Bronchial epithelial cell (primary cell): ENCODE results near the gene ZNF423. TPM values are rescaled to one million over a fixed set of nuclear protein-coding genes. Genes with fewer than 3 reads are reported as not detected.

ENCODE experiments used
- DNase-seq: peaks from one replicate; pipeline ENCODE4 v3.0.0-alpha.2; 2010; ENCODE audit warnings: low read depth
- FAIRE-seq: peaks from 2 replicates; lab custom pipeline; 2011; peaks lifted over from hg19 to GRCh38; lab: Jason Lieb, UNC
- H3K27me3 ChIP-seq: 2 replicates; pipeline ENCODE4 v1.5.1; 2011; ENCODE audit warnings: low read length; ENCODE audit not compliant: control insufficient read depth, insufficient read depth
- H3K36me3 ChIP-seq: 2 replicates; pipeline ENCODE4 v1.5.1; 2011; ENCODE audit warnings: low read length; ENCODE audit not compliant: control insufficient read depth, insufficient read depth
- H3K4me3 ChIP-seq: 2 replicates; pipeline ENCODE4 v1.5.1; 2011; ENCODE audit warnings: mild to moderate bottlenecking, low read depth, low read length, control low read depth
- total RNA-seq: library from RNA; depleted of rRNA; stranded (reverse); fragments of >200 nt; gene quantifications from 2 replicates; pipeline ENCODE4 v1.2.1, GENCODE V29; 2014
- TF ChIP-seq, protein P1 (sequence below): IDR thresholded peaks from 2 replicates; pipeline ENCODE4 v1.5.1; 2011; ENCODE audit warnings: mild to moderate bottlenecking, moderate library complexity, low read length, control low read depth, inconsistent platforms; ENCODE audit not compliant: insufficient read depth, severe bottlenecking

Gene ZNF423
- total RNA-seq, 1 donor from 2014 or later, result under 0.01 TPM

DNA sequence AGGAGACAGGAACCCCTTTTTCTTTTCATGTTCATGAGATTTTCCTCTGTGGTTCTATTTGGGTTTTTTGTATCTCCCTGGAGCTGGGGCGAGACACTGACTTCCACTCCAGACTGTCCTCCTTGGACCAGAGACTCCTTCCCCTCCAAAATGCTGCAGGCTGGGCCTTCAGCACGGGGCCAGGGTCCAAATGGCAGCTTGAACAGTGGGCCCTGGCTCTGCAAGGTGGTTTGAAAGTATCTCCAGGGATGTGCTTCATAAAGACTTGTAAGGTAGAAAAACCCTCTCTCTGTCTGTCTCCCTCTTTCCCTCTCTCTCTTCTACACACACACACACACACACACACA is 236.1 kb downstream of the ZNF423 start:
- no peak overlapping the region for H3K4me3 ChIP-seq
- TF ChIP-seq, protein P1, sequence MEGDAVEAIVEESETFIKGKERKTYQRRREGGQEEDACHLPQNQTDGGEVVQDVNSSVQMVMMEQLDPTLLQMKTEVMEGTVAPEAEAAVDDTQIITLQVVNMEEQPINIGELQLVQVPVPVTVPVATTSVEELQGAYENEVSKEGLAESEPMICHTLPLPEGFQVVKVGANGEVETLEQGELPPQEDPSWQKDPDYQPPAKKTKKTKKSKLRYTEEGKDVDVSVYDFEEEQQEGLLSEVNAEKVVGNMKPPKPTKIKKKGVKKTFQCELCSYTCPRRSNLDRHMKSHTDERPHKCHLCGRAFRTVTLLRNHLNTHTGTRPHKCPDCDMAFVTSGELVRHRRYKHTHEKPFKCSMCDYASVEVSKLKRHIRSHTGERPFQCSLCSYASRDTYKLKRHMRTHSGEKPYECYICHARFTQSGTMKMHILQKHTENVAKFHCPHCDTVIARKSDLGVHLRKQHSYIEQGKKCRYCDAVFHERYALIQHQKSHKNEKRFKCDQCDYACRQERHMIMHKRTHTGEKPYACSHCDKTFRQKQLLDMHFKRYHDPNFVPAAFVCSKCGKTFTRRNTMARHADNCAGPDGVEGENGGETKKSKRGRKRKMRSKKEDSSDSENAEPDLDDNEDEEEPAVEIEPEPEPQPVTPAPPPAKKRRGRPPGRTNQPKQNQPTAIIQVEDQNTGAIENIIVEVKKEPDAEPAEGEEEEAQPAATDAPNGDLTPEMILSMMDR, result no peak
- FAIRE-seq (peak; percentile 23), DNase-seq (no peak)
- no peaks in the 10 kb centered on the region for H3K36me3 ChIP-seq
- H3K27me3 ChIP-seq, result no peaks in the 10 kb centered on the region

DNA sequence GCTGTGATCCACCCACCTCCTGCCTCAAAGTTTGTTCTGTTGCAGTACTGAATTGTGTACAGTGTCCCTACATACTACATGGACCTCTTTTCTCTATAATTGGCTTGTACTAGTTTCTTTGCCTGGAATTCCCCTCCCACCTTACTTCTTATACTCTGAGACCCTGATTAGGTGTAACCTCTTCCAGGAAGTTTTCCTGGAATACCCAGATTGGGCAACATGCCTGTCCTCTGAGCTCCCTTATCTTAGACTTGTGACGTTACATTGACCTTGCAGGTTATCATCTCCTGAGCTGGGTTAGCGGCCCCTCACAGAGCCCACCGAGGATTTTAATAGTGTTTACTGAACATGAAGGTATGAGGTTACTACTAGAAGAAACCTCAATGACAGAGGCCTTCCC is 237.0 kb downstream of the ZNF423 start:
- no peak for FAIRE-seq
- Histone ChIP-seq H3K4me3 (no peak overlapping the region), H3K36me3 (no peaks in the 10 kb centered on the region), H3K27me3 (no peaks in the 10 kb centered on the region)
- TF ChIP-seq, protein P1, result no peak
- DNase-seq, result no peak

DNA sequence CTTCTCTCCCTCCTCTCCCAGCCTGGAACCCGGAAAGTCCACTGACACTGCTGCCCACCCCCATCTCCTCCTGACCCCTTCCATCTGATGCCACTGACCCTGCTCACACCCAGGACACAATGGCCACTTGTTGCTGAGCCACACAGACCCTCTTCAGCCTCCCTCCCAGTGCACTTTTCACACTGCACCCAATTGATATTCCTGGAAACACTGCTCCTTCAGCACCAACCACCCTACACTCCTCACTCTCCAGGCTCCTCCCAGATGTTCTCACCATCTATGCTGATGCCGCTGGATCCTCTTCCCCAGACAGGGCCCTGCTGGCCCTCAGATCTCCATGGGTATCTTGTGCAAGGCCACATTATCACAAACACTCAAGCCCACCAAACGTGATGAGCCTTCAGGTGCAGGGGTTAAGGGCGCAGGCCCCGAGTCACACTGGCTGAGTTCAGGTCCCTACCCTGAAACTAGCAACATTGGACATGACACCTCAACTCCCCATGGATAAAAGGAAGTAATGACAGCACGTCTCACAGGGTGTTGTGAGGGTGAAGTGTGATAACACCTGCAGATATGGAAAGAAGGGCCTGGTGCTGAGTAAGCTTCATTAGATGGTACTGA is 238.1 kb downstream of the ZNF423 start:
- DNase-seq (no peak), FAIRE-seq (no peak)
- Histone ChIP-seq H3K36me3 (no peaks in the 10 kb centered on the region), H3K27me3 (no peaks in the 10 kb centered on the region), H3K4me3 (no peak overlapping the region)
- TF ChIP-seq, protein P1, result no peak

DNA sequence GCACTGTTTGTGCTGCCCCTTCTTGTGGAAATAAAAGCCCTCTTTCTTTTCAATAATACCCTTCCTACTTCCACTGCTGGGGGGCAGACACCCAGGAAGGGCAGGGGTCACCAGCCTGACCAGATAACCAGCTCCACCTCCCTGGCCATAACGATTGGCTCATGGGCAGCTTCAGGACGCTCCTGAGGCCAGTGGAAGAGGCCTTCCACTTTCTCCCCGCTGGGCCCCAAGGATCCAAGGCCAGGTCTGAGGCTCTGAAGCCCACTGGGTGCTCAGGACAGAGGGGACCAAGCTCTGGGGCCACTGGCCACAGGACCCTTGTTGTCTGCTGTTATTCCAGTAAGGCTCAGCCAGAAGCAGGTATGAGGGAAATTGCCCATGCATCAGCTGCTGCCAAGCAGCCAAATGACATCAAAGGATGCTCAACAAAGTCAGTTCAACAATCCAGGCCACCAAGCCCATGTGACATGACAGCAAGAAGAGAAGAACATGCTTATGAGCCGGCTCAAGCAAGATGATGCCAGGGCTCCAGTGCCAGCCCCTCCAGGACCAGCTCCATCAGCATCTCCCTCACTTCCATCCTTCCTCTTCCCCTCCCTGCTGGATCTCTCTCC is 238.8 kb downstream of the ZNF423 start:
- Histone ChIP-seq H3K4me3 (no peak overlapping the region), H3K27me3 (no peaks in the 10 kb centered on the region), H3K36me3 (no peaks in the 10 kb centered on the region)
- TF ChIP-seq, protein P1, result no peak
- DNase-seq, result no peak
- no peak for FAIRE-seq

DNA sequence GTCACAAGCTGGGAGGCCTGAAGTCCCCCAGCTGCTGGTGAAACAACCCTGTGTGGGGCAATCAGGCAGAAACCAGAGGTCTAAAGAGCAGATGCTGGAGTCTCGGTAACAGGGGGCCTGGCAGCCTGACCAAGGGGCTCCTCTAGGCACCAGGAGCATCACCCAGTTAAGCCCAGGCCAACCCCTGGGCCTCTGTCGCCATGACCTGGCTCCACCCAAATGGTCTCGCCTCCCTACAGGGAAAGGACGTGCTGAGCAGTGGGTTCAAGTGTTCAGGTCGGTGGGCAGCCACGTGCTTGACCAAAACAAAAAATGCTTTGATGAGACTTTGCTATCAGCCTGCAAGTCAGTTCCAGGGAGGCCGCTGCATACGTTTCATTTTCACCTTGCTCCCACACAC is 240.3 kb downstream of the ZNF423 start:
- TF ChIP-seq, protein P1, result no peak
- H3K4me3 ChIP-seq, result no peak overlapping the region

More for the DNA sequence above, 240.3 kb downstream of the ZNF423 start:
- no peaks in the 10 kb centered on the region for H3K36me3 ChIP-seq
- no peaks in the 10 kb centered on the region for H3K27me3 ChIP-seq
- FAIRE-seq (no peak), DNase-seq (no peak)
